Measurements from ENCODE around the gene USP11. TPM values are rescaled to one million over a fixed set of nuclear protein-coding genes. Genes with fewer than 3 reads are reported as not detected.

USP11 gene
- total RNA-seq, 1 experiment from 2014 or later, result 122 TPM

DNA sequence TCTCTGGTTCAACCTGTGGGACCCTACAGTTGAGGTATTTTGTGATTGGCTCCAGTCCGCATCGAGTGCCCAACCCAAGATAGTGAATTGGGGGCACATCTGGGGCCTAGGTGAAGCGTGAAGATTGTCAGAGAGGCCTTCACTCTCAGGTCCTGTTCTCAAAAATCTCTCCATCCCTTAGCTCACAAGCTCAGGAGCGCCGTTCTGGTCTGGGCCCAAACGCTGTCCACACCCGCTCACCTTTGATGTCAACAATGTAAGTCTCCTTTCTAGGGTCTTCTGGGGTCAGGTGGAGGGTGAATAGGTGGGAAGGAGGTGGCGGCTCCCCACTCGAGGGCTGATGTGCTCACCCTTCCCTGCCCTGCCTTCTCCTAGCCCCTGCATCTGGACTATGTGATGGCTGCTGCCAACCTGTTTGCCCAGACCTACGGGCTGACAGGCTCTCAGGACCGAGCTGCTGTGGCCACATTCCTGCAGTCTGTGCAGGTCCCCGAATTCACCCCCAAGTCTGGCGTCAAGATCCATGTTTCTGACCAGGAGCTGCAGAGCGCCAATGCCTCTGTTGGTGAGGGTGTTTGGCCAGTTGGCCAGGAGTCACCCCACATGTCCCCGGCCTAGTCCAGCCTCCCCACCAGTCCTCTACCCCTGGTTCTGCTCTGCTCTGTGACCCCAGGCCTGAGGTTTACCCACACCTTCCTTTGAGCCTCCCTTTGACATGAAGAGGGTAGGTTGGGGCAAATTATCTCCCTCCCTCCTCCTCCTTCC lies 22.0 kb upstream of the USP11 start:
- TF ChIP-seq EZH2 (IDR thresholded peaks at IDR 0.05; ENCODE audit: borderline replicate concordance, low read depth, low read length, poor library complexity, severe bottlenecking), result no peak
- TF ChIP-seq, protein P1, sequence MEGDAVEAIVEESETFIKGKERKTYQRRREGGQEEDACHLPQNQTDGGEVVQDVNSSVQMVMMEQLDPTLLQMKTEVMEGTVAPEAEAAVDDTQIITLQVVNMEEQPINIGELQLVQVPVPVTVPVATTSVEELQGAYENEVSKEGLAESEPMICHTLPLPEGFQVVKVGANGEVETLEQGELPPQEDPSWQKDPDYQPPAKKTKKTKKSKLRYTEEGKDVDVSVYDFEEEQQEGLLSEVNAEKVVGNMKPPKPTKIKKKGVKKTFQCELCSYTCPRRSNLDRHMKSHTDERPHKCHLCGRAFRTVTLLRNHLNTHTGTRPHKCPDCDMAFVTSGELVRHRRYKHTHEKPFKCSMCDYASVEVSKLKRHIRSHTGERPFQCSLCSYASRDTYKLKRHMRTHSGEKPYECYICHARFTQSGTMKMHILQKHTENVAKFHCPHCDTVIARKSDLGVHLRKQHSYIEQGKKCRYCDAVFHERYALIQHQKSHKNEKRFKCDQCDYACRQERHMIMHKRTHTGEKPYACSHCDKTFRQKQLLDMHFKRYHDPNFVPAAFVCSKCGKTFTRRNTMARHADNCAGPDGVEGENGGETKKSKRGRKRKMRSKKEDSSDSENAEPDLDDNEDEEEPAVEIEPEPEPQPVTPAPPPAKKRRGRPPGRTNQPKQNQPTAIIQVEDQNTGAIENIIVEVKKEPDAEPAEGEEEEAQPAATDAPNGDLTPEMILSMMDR (conservative IDR thresholded peaks at IDR 0.05; ENCODE audit: low read depth, low read length), result no peak
- BruUV-seq (replicated peaks), result no TSS peak
- intact Hi-C loops (cut with micrococcal nuclease; ENCODE audit: unreplicated experiment), result no loop called here
- Histone ChIP-seq H3K4me1 (ENCODE audit: insufficient read depth, low read length, poor library complexity, severe bottlenecking) (no peaks in the 10 kb centered on the region), H3K4me3 (ENCODE audit: low read depth, low read length, poor library complexity, severe bottlenecking) (no peak overlapping the region), H3K27me3 (replicated peaks; ENCODE audit: insufficient read depth, low read depth, low read length, poor library complexity) (no peaks in the 10 kb centered on the region), H3K27ac (ENCODE audit: low read depth, low read length, poor library complexity, severe bottlenecking) (no peak overlapping the region), H3K9me3 (ENCODE audit: low read depth, low read length, poor library complexity, severe bottlenecking) (no peaks in the 10 kb centered on the region), H3K36me3 (ENCODE audit: insufficient read depth, low read length, poor library complexity, severe bottlenecking) (peaks cover 98% of the 10 kb centered on the region)
- DNase-seq (ENCODE audit: low spot score), result no peak
- CTCF ChIA-PET, result no interaction called here
- POLR2A ChIA-PET (ENCODE audit: low non-redundant PET), result no interaction called here

DNA sequence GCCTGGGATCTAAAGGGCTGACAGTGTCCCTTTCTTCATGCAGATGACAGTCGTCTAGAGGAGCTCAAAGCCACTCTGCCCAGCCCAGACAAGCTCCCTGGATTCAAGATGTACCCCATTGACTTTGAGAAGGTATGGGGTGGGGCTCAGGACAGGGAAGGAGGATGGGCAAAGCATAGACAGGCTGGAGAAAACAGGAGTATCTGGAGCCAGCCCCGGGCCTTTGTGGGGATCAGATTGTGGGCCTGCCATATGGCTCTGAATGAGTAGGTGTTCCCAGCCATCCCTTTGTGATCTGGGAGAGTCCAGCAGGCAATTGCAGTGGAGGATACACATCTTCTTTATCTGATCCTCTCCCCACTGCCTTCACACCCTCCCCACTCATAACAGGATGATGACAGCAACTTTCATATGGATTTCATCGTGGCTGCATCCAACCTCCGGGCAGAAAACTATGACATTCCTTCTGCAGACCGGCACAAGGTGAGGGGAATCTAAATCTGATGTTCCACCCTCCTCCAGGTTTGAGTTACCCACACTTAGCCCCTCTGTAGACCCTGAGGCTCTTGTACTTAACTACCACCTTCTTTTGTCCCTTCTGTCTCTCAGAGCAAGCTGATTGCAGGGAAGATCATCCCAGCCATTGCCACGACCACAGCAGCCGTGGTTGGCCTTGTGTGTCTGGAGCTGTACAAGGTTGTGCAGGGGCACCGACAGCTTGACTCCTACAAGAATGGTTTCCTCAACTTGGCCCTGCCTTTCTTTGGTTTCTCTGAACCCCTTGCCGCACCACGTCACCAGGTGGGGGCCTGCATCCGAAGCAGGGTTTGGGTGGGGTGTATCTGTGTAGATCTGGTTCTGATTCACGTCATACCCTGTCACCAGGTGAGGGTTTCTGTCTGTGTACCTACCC lies 20.2 kb upstream of the USP11 start:
- ChIA-PET POLR2A (ENCODE audit: low non-redundant PET) (no interaction called here), CTCF (no interaction called here)
- intact Hi-C loops (cut with micrococcal nuclease; ENCODE audit: unreplicated experiment), result no loop called here
- peaks cover 89% of the 10 kb centered on the region for H3K36me3 ChIP-seq (ENCODE audit: insufficient read depth, low read length, poor library complexity, severe bottlenecking)
- TF ChIP-seq EZH2 (IDR thresholded peaks at IDR 0.05; ENCODE audit: borderline replicate concordance, low read depth, low read length, poor library complexity, severe bottlenecking), result no peak
- TF ChIP-seq, protein P1 (conservative IDR thresholded peaks at IDR 0.05; ENCODE audit: low read depth, low read length), result no peak
- H3K4me1 ChIP-seq (ENCODE audit: insufficient read depth, low read length, poor library complexity, severe bottlenecking), result peaks cover 8% of the 10 kb centered on the region
- H3K4me3 ChIP-seq (ENCODE audit: low read depth, low read length, poor library complexity, severe bottlenecking), result no peak overlapping the region
- no peak for DNase-seq (ENCODE audit: low spot score)
- no peak overlapping the region for H3K27ac ChIP-seq (ENCODE audit: low read depth, low read length, poor library complexity, severe bottlenecking)
- no TSS peak for BruUV-seq (replicated peaks)
- no peaks in the 10 kb centered on the region for H3K9me3 ChIP-seq (ENCODE audit: low read depth, low read length, poor library complexity, severe bottlenecking)
- no peaks in the 10 kb centered on the region for H3K27me3 ChIP-seq (replicated peaks; ENCODE audit: insufficient read depth, low read depth, low read length, poor library complexity)

DNA sequence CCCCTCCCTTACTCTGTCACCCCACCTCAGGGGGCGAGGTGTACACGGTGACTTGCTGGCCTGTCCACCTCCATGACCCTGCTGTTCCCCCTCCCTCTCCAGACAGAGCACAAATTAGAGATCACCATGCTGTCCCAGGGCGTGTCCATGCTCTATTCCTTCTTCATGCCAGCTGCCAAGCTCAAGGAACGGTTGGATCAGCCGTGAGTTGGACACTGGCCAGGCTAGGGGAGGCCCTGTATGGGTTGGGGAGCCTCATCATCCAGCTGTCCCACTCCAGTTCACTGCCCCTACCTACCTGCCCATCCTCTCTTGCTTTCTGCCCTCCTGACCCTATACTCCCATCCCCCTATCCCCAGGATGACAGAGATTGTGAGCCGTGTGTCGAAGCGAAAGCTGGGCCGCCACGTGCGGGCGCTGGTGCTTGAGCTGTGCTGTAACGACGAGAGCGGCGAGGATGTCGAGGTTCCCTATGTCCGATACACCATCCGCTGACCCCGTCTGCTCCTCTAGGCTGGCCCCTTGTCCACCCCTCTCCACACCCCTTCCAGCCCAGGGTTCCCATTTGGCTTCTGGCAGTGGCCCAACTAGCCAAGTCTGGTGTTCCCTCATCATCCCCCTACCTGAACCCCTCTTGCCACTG lies 18.3 kb upstream of the USP11 start:
- ChIA-PET CTCF (no interaction called here), POLR2A (ENCODE audit: low non-redundant PET) (no interaction called here)
- TSS peak; percentile 79 for BruUV-seq (replicated peaks)
- Histone ChIP-seq H3K27me3 (replicated peaks; ENCODE audit: insufficient read depth, low read depth, low read length, poor library complexity) (no peaks in the 10 kb centered on the region), H3K4me1 (ENCODE audit: insufficient read depth, low read length, poor library complexity, severe bottlenecking) (peaks cover 8% of the 10 kb centered on the region), H3K27ac (ENCODE audit: low read depth, low read length, poor library complexity, severe bottlenecking) (no peak overlapping the region), H3K4me3 (ENCODE audit: low read depth, low read length, poor library complexity, severe bottlenecking) (no peak overlapping the region), H3K36me3 (ENCODE audit: insufficient read depth, low read length, poor library complexity, severe bottlenecking) (peaks cover 70% of the 10 kb centered on the region), H3K9me3 (ENCODE audit: low read depth, low read length, poor library complexity, severe bottlenecking) (no peaks in the 10 kb centered on the region)
- no peak for DNase-seq (ENCODE audit: low spot score)
- TF ChIP-seq, protein P1 (conservative IDR thresholded peaks at IDR 0.05; ENCODE audit: low read depth, low read length), result no peak
- TF ChIP-seq EZH2 (IDR thresholded peaks at IDR 0.05; ENCODE audit: borderline replicate concordance, low read depth, low read length, poor library complexity, severe bottlenecking), result no peak
- intact Hi-C loops (cut with micrococcal nuclease; ENCODE audit: unreplicated experiment), result no loop called here

Data from A673 (cell line).